Large intestine (tissue), 3 donors: ENCODE results near the gene TMEM74B. TPM values are rescaled to one million over a fixed set of nuclear protein-coding genes. Genes with fewer than 3 reads are reported as not detected.
A peak's percentile ranks its signal among the peaks of the same experiment; 100 is the strongest.

Experiments used
- DNase-seq, 2 donors: peaks; one replicate each; pipeline versions ENCODE4 v3.0.0 to v3.0.0-alpha.2; 2013
- H3K27ac ChIP-seq: one replicate; pipeline ENCODE4 v1.5.1; 2013; ENCODE audit warnings: low read length
- H3K27me3 ChIP-seq: 2 replicates; pipeline ENCODE4 v1.6.1; 2013; ENCODE audit warnings: low read length; ENCODE audit not compliant: control insufficient read depth, insufficient read depth
- H3K36me3 ChIP-seq: 2 replicates; pipeline ENCODE4 v1.6.1; 2013; ENCODE audit warnings: low read length; ENCODE audit not compliant: control insufficient read depth, insufficient read depth
- H3K4me1 ChIP-seq: one replicate; pipeline ENCODE4 v1.6.1; 2013; ENCODE audit warnings: low read length; ENCODE audit not compliant: control insufficient read depth, insufficient read depth
- H3K4me3 ChIP-seq: one replicate; pipeline ENCODE4 v1.5.1; 2013; ENCODE audit warnings: low read length
- H3K9me3 ChIP-seq: one replicate; pipeline ENCODE4 v1.6.1; 2013; ENCODE audit warnings: mild to moderate bottlenecking, low read depth, low read length, moderate library complexity; ENCODE audit not compliant: control insufficient read depth
- WGBS: methylation state at CpG from one replicate; pipeline ENCODE4 v1.1.5; 2013; ENCODE audit warnings: low lambda C conversion rate; ENCODE audit not compliant: insufficient coverage; 5-methylcytosine and 5-hydroxymethylcytosine counted together
- polyA plus RNA-seq: library from polyadenylated mRNA; unstranded; fragments of 120-200 nt; gene quantifications from one replicate; pipeline ENCODE4 v1.2.1, GENCODE V29; 2013

TMEM74B gene
- polyA plus RNA-seq, 1 donor = 58.5 TPM

DNA sequence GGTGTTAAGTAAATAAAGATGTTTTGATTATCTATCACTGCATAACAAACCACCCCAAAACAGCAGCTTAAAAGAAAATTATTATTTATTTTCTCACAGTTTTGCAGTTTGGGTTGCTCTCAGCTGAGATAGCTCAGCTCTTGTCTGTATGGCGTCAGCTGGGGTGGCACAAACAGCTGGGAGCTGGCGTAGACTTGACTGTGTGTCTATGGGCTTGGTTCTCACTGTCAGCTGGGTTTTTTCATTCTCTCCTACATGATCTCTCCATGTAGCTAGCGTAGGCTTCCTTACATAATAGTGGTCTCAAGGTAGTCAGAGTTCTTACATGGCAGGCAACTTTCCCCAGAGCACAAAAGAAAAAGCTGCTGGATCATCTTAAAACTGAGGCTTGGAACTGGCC, 6.5 kb upstream of the TMEM74B start:
- WGBS = no CpG with 5 or more reads among the region's 3 CpGs
- Histone ChIP-seq H3K27ac (no peak overlapping the region), H3K4me1 (peaks cover 31% of the 10 kb centered on the region), H3K36me3 (peaks cover 3% of the 10 kb centered on the region), H3K9me3 (peaks cover 5% of the 10 kb centered on the region), H3K27me3 (no peaks in the 10 kb centered on the region), H3K4me3 (no peak overlapping the region)
- no peak for DNase-seq

DNA sequence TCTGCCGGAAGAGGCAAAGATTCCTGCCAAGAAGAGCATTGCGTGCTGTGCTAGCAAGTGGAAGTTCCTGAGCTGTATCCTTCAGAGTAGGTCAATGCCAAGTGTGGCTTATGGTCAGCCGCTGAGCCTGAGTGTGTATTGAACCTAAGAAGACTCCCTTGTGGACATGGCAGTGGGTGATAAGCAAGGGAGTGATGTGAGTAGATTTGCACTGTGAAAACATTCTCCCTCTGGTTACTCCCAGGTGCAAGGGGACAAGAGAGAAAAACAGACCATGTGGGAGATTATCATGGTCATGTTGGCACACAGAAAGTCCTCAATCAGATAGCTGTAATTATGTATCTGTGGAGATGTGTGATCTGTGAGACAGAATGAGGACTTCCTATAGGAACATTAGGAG, 6.1 kb upstream of the TMEM74B start:
- peaks cover 3% of the 10 kb centered on the region for H3K36me3 ChIP-seq
- H3K27me3 ChIP-seq = peaks cover 3% of the 10 kb centered on the region
- no CpG with 5 or more reads among the region's 3 CpGs for WGBS
- H3K27ac ChIP-seq = no peak overlapping the region
- no peak overlapping the region for H3K4me3 ChIP-seq
- H3K4me1 ChIP-seq = peaks cover 35% of the 10 kb centered on the region
- DNase-seq = no peak
- H3K9me3 ChIP-seq = peaks cover 5% of the 10 kb centered on the region

DNA sequence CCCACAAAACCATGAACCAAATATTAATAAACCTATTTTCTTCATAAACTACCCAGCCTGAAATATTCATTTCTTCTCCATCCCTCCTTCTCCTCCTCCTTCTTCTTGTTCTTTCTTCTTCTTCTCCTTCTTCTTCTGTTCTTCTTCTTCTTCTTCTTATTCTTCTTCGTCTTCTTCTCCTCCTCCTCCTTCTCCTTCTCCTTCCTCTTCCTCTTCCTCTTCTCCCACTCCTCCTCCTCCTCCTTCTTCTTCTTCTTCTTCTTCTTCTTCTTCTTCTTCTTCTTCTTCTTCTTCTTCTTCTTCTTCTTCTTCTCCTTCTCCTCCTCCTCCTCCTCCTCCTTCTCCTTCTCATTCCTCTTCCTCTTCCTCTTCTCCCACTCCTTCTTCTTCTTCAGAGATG, 5.0 kb upstream of the TMEM74B start:
- H3K27ac ChIP-seq = no peak overlapping the region
- peaks cover 5% of the 10 kb centered on the region for H3K9me3 ChIP-seq
- H3K4me1 ChIP-seq = peaks cover 27% of the 10 kb centered on the region
- DNase-seq = no peak
- peaks cover 3% of the 10 kb centered on the region for H3K36me3 ChIP-seq
- H3K4me3 ChIP-seq = no peak overlapping the region
- 79% methylated on average over 1 of the region's 1 CpG for WGBS
- H3K27me3 ChIP-seq = peaks cover 3% of the 10 kb centered on the region

GRCh38 chr20:1188347-1188746, 3.6 kb upstream of the TMEM74B start:
- Histone ChIP-seq H3K9me3 (peaks cover 5% of the 10 kb centered on the region), H3K27ac (peak overlapping the region; percentile 53), H3K4me1 (peaks cover 34% of the 10 kb centered on the region), H3K27me3 (peaks cover 14% of the 10 kb centered on the region), H3K36me3 (peaks cover 3% of the 10 kb centered on the region), H3K4me3 (no peak overlapping the region)
- no CpG with 5 or more reads among the region's 1 CpG for WGBS
- no peak for DNase-seq

- peak overlapping the region; percentile 53 for H3K27ac ChIP-seq
- peaks cover 5% of the 10 kb centered on the region for H3K9me3 ChIP-seq
- peaks cover 3% of the 10 kb centered on the region for H3K36me3 ChIP-seq
- peak; percentile 72 to 92 for DNase-seq
- H3K4me1 ChIP-seq = peaks cover 34% of the 10 kb centered on the region
- no CpG with 5 or more reads among the region's 4 CpGs for WGBS
- peaks cover 14% of the 10 kb centered on the region for H3K27me3 ChIP-seq
- no peak overlapping the region for H3K4me3 ChIP-seq
Measured at GRCh38 chr20:1187605-1188171, 2.9 kb upstream of the TMEM74B start.

- DNase-seq = peak in 1 of 2 donors; percentile 37
- peak overlapping the region; percentile 52 for H3K4me3 ChIP-seq
- peaks cover 34% of the 10 kb centered on the region for H3K4me1 ChIP-seq
- H3K27ac ChIP-seq = peak overlapping the region; percentile 53
- no CpG with 5 or more reads among the region's 13 CpGs for WGBS
- peaks cover 3% of the 10 kb centered on the region for H3K36me3 ChIP-seq
- peaks cover 14% of the 10 kb centered on the region for H3K27me3 ChIP-seq
- peaks cover 5% of the 10 kb centered on the region for H3K9me3 ChIP-seq
Measured at GRCh38 chr20:1186367-1186991, 1.7 kb upstream of the TMEM74B start.

DNA sequence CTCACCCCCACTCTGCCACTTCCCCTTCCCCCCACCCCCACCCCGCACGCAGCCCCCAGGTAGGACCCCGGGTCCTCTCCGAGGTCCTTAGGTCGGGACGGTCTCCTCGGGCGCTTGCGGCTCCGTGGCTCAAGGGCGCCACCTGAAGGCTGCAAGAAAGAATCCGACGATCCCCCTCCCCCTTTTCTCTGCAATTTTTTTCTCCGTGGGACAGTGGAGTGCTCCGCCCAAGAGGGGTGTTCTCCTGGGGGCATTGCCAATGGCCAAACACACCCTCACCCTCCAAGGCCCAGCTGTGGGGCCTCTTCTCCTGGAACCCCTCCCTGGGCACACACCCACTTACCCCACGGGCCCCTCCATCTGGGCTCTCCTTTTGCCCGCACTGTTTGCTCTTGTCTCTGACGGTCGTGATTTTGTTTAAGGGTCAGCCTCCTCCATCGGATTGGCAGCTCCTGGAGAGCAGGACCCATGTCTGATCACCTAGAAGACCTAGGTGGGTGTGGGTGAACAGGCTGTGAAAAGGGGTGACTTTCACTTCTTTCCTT, 1.1 kb upstream of the TMEM74B start:
- Histone ChIP-seq H3K36me3 (peaks cover 2% of the 10 kb centered on the region), H3K4me3 (peak overlapping the region; percentile 52), H3K9me3 (peaks cover 5% of the 10 kb centered on the region), H3K27me3 (peaks cover 14% of the 10 kb centered on the region), H3K27ac (peak overlapping the region; percentile 53), H3K4me1 (peaks cover 34% of the 10 kb centered on the region)
- no CpG with 5 or more reads among the region's 20 CpGs for WGBS
- DNase-seq = peak; percentile 50 to 71

GRCh38 chr20:1185316-1185741, 548 bp upstream of the TMEM74B start:
- H3K36me3 ChIP-seq = peaks cover under 1% of the 10 kb centered on the region
- peak overlapping the region; percentile 44 for H3K27ac ChIP-seq
- peaks cover 14% of the 10 kb centered on the region for H3K27me3 ChIP-seq
- no peak for DNase-seq
- H3K4me3 ChIP-seq = peak overlapping the region; percentile 52
- H3K4me1 ChIP-seq = peaks cover 34% of the 10 kb centered on the region
- peaks cover 5% of the 10 kb centered on the region for H3K9me3 ChIP-seq
- no CpG with 5 or more reads among the region's 54 CpGs for WGBS

DNA sequence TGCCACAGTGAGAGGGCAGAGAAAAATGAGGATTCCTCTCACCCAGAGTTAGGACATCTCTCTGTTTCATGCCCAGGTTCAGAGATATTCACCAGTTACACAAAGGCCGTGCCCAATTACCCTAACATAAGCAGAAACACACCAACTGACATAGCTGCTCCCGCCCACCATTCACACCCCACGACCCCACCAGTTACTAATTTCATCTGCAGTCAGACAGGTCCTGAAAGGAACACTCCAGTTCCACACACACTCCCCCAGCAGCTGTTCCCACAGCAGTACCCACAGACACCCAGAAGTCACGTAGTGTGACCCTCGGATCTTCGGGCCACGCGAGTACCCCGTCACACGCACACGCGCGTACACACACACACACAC, 532 bp downstream of the TMEM74B start:
- peaks cover 6% of the 10 kb centered on the region for H3K36me3 ChIP-seq
- H3K4me1 ChIP-seq = peaks cover 34% of the 10 kb centered on the region
- DNase-seq = no peak
- peaks cover 5% of the 10 kb centered on the region for H3K9me3 ChIP-seq
- WGBS = no CpG with 5 or more reads among the region's 13 CpGs
- H3K27me3 ChIP-seq = peaks cover 14% of the 10 kb centered on the region
- peak overlapping the region; percentile 47 for H3K4me3 ChIP-seq
- H3K27ac ChIP-seq = no peak overlapping the region

DNA sequence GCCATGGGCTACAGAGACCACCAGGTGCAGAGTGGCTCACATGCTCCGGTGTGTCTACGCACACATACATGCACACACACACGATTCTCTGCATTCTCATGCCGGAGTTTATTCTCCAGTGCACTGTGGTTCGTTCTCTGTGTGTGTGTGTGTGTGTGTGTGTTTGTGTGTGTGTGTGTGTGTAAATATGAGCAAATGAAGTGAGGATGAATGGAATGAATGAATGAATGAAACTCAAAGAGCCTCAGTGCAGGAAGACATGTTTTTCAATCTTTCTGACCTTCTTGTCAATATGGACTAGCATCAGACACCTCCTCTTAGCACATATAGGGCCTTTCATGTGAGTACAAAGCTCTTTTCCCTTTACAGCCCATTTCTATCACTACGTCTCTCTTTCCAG, 1.6 kb downstream of the TMEM74B start:
- Histone ChIP-seq H3K36me3 (peaks cover 6% of the 10 kb centered on the region), H3K4me1 (peaks cover 30% of the 10 kb centered on the region), H3K9me3 (peaks cover under 1% of the 10 kb centered on the region), H3K27ac (no peak overlapping the region), H3K27me3 (peaks cover 14% of the 10 kb centered on the region), H3K4me3 (no peak overlapping the region)
- no CpG with 5 or more reads among the region's 6 CpGs for WGBS
- no peak for DNase-seq
